Ovary (tissue), 3 donors: ENCODE measurements around the gene SLC4A5.

Experiments
- CTCF ChIP-seq, 3 donors: fragments of 450-650 bp in 2 of 3; fragments of 200-600 bp in 1 of 3; IDR thresholded peaks; one replicate each; pipeline versions ENCODE4 v1.5.1 to v1.8.0; 2016 to 2022; ENCODE audit warnings: antibody characterized with exemption in 3 of 3, mild to moderate bottlenecking in 1 of 3
- POLR2A ChIP-seq: fragments of 450-650 bp; IDR thresholded peaks from one replicate; pipeline ENCODE4 v1.6.1; 2017; ENCODE audit warnings: antibody characterized with exemption, mild to moderate bottlenecking, moderate library complexity
- donor health status: DM: no; HTN: no; CAD: no.

- TF ChIP-seq CTCF (IDR thresholded peaks at IDR 0.05), result no peak
- TF ChIP-seq POLR2A, result no peak
Measured at GRCh38 chr2:74373985-74374384, 30.8 kb upstream of the SLC4A5 start.
